HG03469 (cell line): ENCODE measurements around the gene NEURL2.

ENCODE experiments used
- ATAC-seq: cut with Tn5 transposase; IDR thresholded peaks from one replicate; pipeline ENCODE4 v1.9.1; 2021; ENCODE audit warnings: mild to moderate bottlenecking, moderate library complexity, moderate number of reproducible peaks; ENCODE audit not compliant: unreplicated experiment

The NEURL2 gene

GRCh38 chr20:45848421-45848820, 42.6 kb downstream of the NEURL2 start:
- no peak for ATAC-seq

GRCh38 chr20:45845452-45845851, 45.6 kb downstream of the NEURL2 start:
- no peak for ATAC-seq

- ATAC-seq: no peak
Measured at GRCh38 chr20:45843506-45843905, 47.5 kb downstream of the NEURL2 start.

- peak; percentile 54 for ATAC-seq
Measured at GRCh38 chr20:45842169-45842812, 48.7 kb downstream of the NEURL2 start.

- no peak for ATAC-seq
Measured at GRCh38 chr20:45841407-45842129, 49.4 kb downstream of the NEURL2 start.

- ATAC-seq: no peak
Measured at GRCh38 chr20:45840700-45841198, 50.3 kb downstream of the NEURL2 start.
